Common myeloid progenitor, CD34-positive (primary cell): Measurements from ENCODE around the gene MAPK8IP2.
A peak's percentile ranks its signal among the peaks of the same experiment; 100 is the strongest.

Experiments used
- CTCF ChIA-PET: fragments of 350-600 bp; sonication (Branson Sonifier 250); formaldehyde crosslinking; loops from one replicate; lab custom pipeline; 2021; ENCODE audit warnings: antibody characterized with exemption; lab: Charles Lee
- POLR2A ChIA-PET: fragments of 350-600 bp; sonication (Branson Sonifier 250); formaldehyde crosslinking; loops from one replicate; lab custom pipeline; 2021; ENCODE audit warnings: antibody characterized with exemption; lab: Charles Lee
- DNase-seq, 3 donors: peaks; one replicate each; pipeline versions ENCODE4 v3.0.0 to v3.0.0-alpha.2; 2013
- H3K27ac ChIP-seq, 2 experiments: 1 replicate in 1 of 2; 2 replicates in 1 of 2; pipeline ENCODE4 v1.7.0; 2013; ENCODE audit warnings: inconsistent platforms in 2 of 2, low read length in 2 of 2, mild to moderate bottlenecking in 2 of 2, low read depth in 1 of 2, moderate library complexity in 1 of 2; ENCODE audit not compliant: severe bottlenecking in 2 of 2, insufficient read depth in 1 of 2, poor library complexity in 1 of 2
- H3K27me3 ChIP-seq, 5 experiments: replicated peaks in 2 of 5; 1 replicate in 3 of 5; 2 replicates in 2 of 5; pipeline versions ENCODE4 v1.6.1 to v1.7.0; 2013; ENCODE audit warnings: low read length in 4 of 5, mild to moderate bottlenecking in 2 of 5, moderate library complexity in 2 of 5, inconsistent platforms in 1 of 5; ENCODE audit not compliant: insufficient read depth in 5 of 5, control insufficient read depth in 4 of 5
- H3K36me3 ChIP-seq, 4 experiments: 1 replicate in 2 of 4; 2 replicates in 2 of 4; pipeline versions ENCODE4 v1.6.1 to v1.7.0; 2013; ENCODE audit warnings: low read length in 3 of 4, control low read depth in 1 of 4, mild to moderate bottlenecking in 1 of 4; ENCODE audit not compliant: control insufficient read depth in 4 of 4, insufficient read depth in 4 of 4
- H3K4me1 ChIP-seq, 4 experiments: 1 replicate in 3 of 4; 2 replicates in 1 of 4; pipeline versions ENCODE4 v1.6.1 to v1.7.1; 2013; ENCODE audit warnings: low read length in 3 of 4, mild to moderate bottlenecking in 3 of 4, control low read depth in 1 of 4, inconsistent platforms in 1 of 4, moderate library complexity in 1 of 4; ENCODE audit not compliant: control insufficient read depth in 4 of 4, insufficient read depth in 4 of 4; ENCODE audit errors: control extremely low read depth in 1 of 4
- H3K4me3 ChIP-seq, 7 experiments: 1 replicate in 4 of 7; 2 replicates in 3 of 7; pipeline versions ENCODE4 v1.5.1 to v1.7.0; 2013; ENCODE audit warnings: mild to moderate bottlenecking in 7 of 7, low read length in 6 of 7, moderate library complexity in 6 of 7, inconsistent platforms in 2 of 7, low read depth in 2 of 7, control low read depth in 1 of 7; ENCODE audit not compliant: insufficient read depth in 4 of 7, control insufficient read depth in 1 of 7; ENCODE audit errors: extremely low read depth in 1 of 7
- H3K9me3 ChIP-seq, 5 experiments: 1 replicate in 4 of 5; 2 replicates in 1 of 5; pipeline versions ENCODE4 v1.6.1 to v1.7.1; 2013; ENCODE audit warnings: low read length in 4 of 5, mild to moderate bottlenecking in 2 of 5, inconsistent platforms in 1 of 5, low read depth in 1 of 5, moderate library complexity in 1 of 5; ENCODE audit not compliant: control insufficient read depth in 4 of 5, insufficient read depth in 2 of 5; ENCODE audit errors: control extremely low read depth in 1 of 5
- WGBS: methylation state at CpG from one replicate; pipeline ENCODE4 v1.1.5; 2013; ENCODE audit not compliant: insufficient coverage; 5-methylcytosine and 5-hydroxymethylcytosine counted together

Gene MAPK8IP2

GRCh38 chr22:50562523-50563412 is 37.8 kb upstream of the MAPK8IP2 start, which contains the start of gene SYCE3:
Gene SYCE3, minus strand, starts transcription at chr22:50562919. Its CDS starts 6,514 bp downstream, at chr22:50556405.
- POLR2A ChIA-PET: interaction anchor here (0.7 to 1.3 kb wide), 4 partner anchors 12 to 37 kb away, joined by 3 to 8 read pairs (median 5); partner anchors contain the start of genes CHKB and SCO2
- peak; percentile 93 to 94 (median 93) for DNase-seq
- 0% methylated on average over 40 of the region's 61 CpGs for WGBS

DNA sequence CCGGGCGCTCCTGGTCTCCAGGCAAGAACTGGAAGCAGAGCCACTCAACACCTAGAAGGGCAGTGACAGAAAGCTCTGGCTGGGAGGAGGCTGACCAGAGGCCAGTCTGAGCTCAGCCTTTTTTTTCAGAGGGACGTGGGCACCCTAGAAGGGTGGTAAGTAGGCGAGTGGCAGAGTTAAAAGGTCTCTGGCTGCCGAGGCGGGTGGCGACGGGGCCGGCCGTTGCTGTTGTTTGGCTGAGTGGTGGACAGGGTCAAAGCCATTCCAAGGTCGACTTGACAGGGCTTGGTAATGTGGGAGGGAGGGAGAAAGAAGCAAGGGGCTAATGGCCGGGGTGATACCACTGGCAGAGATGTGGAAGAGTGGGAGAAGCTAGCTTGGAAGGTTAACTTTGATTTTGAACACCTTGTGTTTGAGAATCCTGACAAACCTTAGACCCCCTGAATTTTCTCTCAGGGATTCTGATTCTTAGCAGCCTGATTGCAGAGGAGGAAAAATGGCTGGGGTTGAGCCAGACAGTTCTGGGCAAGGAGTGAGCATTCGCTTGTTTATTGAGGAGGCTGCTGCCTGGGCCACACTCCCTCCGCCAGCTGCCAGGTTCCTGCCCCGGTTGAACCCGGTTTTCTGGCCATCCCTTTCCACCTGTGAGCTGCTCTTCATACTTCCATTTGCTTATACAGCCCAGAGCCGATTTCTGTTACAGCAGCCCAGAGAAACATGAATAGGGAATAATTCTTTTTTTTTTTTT is 37.0 kb upstream of the MAPK8IP2 start:
- Histone ChIP-seq H3K9me3 (no peaks in the 10 kb centered on the region), H3K4me1 (peaks cover 0 to 12% (median 9%) of the 10 kb centered on the region in 4 experiments), H3K27ac (peak overlapping the region in 1 of 2 experiments; percentile 34), H3K4me3 (peak overlapping the region; percentile 52 to 91 (median 81)), H3K27me3 (peaks cover 0 to 7% (median 0%) of the 10 kb centered on the region in 5 experiments), H3K36me3 (peaks cover 0 to 7% (median 3%) of the 10 kb centered on the region in 4 experiments)
- CTCF ChIA-PET: interaction anchor here (0.7 to 4.9 kb wide), 18 partner anchors 9 to 93 kb away, joined by 3 to 42 read pairs (median 4); partner anchors contain the start of genes CPT1B, KLHDC7B and SCO2
- POLR2A ChIA-PET: interaction anchor here (0.7 to 1.3 kb wide), 3 partner anchors 15 to 23 kb away, joined by 3 to 8 read pairs (median 6); partner anchors contain the start of genes CHKB and CPT1B
- DNase-seq: no peak
- WGBS: 20% methylated on average over 13 of the region's 17 CpGs

More at GRCh38 chr22:50562523-50563412, 37.8 kb upstream of the MAPK8IP2 start, which contains the start of gene SYCE3:
- H3K27me3 ChIP-seq: peaks cover 0 to 7% (median 0%) of the 10 kb centered on the region in 5 experiments
- H3K36me3 ChIP-seq: peaks cover 0 to 3% (median under 1%) of the 10 kb centered on the region in 4 experiments
- CTCF ChIA-PET: interaction anchor here (0.7 to 4.9 kb wide), 18 partner anchors 10 to 114 kb away, joined by 3 to 42 read pairs (median 4); partner anchors contain the start of genes CHKB, CPT1B, KLHDC7B and SCO2
- peak within 1 kb of the TSS; percentile 52 to 91 (median 81) for H3K4me3 ChIP-seq
- peaks cover 0 to 12% (median 9%) of the 10 kb centered on the region in 4 experiments for H3K4me1 ChIP-seq
- peak within 1 kb of the TSS in 1 of 2 experiments; percentile 34 for H3K27ac ChIP-seq
- H3K9me3 ChIP-seq: no peaks in the 10 kb centered on the region

DNA sequence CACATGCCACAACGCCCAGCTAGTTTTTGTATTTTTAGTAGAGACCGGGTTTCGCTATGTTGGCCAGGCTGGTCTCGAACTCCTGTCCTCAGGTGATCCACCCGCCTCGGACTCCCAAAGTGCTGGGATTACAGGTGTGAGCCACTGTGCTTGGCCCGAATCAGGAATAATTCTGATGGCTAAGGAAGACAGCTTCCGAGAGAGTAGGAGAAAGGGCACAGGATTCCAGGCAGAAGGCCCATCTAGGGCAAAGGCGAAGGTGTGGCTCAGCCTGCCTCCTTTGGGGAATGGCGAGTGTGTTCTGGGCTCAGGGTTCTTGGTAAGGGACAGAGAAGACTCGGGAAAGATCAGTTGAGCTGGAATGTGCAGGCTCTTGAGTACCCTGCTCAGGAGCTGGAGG is 36.3 kb upstream of the MAPK8IP2 start:
- POLR2A ChIA-PET: interaction anchor here (0.6 kb wide), 1 partner anchor 32 kb away, joined by 3 read pairs; no protein-coding TSS in a partner anchor
- CTCF ChIA-PET: interaction anchor here (1.0 to 4.9 kb wide), 14 partner anchors 8 to 61 kb away, joined by 3 to 42 read pairs (median 6); partner anchors contain the start of genes CPT1B, KLHDC7B and SCO2
- Histone ChIP-seq H3K4me1 (peaks cover 0 to 12% (median 9%) of the 10 kb centered on the region in 4 experiments), H3K4me3 (no peak overlapping the region), H3K27me3 (peaks cover 0 to 7% (median 0%) of the 10 kb centered on the region in 5 experiments), H3K27ac (no peak overlapping the region), H3K36me3 (peaks cover 0 to 13% (median 6%) of the 10 kb centered on the region in 4 experiments), H3K9me3 (no peaks in the 10 kb centered on the region)
- WGBS: 94% methylated on average over 10 of the region's 11 CpGs
- DNase-seq: no peak

- H3K9me3 ChIP-seq: no peaks in the 10 kb centered on the region
- 96% methylated on average over 5 of the region's 7 CpGs for WGBS
- H3K36me3 ChIP-seq: peaks cover 0 to 43% (median 22%) of the 10 kb centered on the region in 4 experiments
- H3K4me1 ChIP-seq: peaks cover 0 to 12% (median 9%) of the 10 kb centered on the region in 4 experiments
- DNase-seq: no peak
- H3K27ac ChIP-seq: no peak overlapping the region
- no peak overlapping the region for H3K4me3 ChIP-seq
- CTCF ChIA-PET: interaction anchor here (0.6 to 1.1 kb wide), 2 partner anchors 23 to 337 kb away, joined by 3 to 5 read pairs; no protein-coding TSS in a partner anchor
- H3K27me3 ChIP-seq: peaks cover 0 to 5% (median 0%) of the 10 kb centered on the region in 5 experiments
- POLR2A ChIA-PET: no interaction called here
Measured at GRCh38 chr22:50567721-50568252, 32.8 kb upstream of the MAPK8IP2 start.

GRCh38 chr22:50568626-50569025 is 32.0 kb upstream of the MAPK8IP2 start:
- H3K4me3 ChIP-seq: no peak overlapping the region
- DNase-seq: no peak
- no peak overlapping the region for H3K27ac ChIP-seq
- CTCF ChIA-PET: interaction anchor here (0.6 to 1.2 kb wide), 3 partner anchors 24 to 45 kb away, joined by 3 read pairs; partner anchors contain the start of gene SCO2
- H3K4me1 ChIP-seq: peaks cover 0 to 4% (median 2%) of the 10 kb centered on the region in 4 experiments
- H3K9me3 ChIP-seq: no peaks in the 10 kb centered on the region
- peaks cover 0 to 50% (median 23%) of the 10 kb centered on the region in 4 experiments for H3K36me3 ChIP-seq
- H3K27me3 ChIP-seq: peaks cover 0 to 2% (median 0%) of the 10 kb centered on the region in 5 experiments
- POLR2A ChIA-PET: no interaction called here
- 100% methylated on average over 4 of the region's 7 CpGs for WGBS

GRCh38 chr22:50569041-50569459 is 31.5 kb upstream of the MAPK8IP2 start:
- CTCF ChIA-PET: interaction anchor here (1.2 kb wide), 1 partner anchor 43 kb away, joined by 3 read pairs; the partner anchor contains the start of gene SCO2
- POLR2A ChIA-PET: interaction anchor here (1.0 kb wide), 1 partner anchor 13 kb away, joined by 3 read pairs; the partner anchor contains the start of gene CHKB

More at GRCh38 chr22:50569041-50569459, 31.5 kb upstream of the MAPK8IP2 start:
- DNase-seq: no peak
- H3K27me3 ChIP-seq: no peaks in the 10 kb centered on the region
- WGBS: 96% methylated on average over 7 of the region's 8 CpGs
- no peak overlapping the region for H3K4me3 ChIP-seq
- peaks cover 0 to under 1% (median 0%) of the 10 kb centered on the region in 4 experiments for H3K4me1 ChIP-seq
- no peaks in the 10 kb centered on the region for H3K9me3 ChIP-seq
- H3K36me3 ChIP-seq: peaks cover 0 to 54% (median 24%) of the 10 kb centered on the region in 4 experiments
- H3K27ac ChIP-seq: no peak overlapping the region
